AG09319 (cell line): ENCODE results near the gene ATP2C2.

Source experiments
- DNase-seq: peaks from one replicate; pipeline ENCODE4 v3.0.0-alpha.2; 2010; ENCODE audit warnings: low read depth; ENCODE audit errors: extremely low read depth
- CTCF ChIP-seq: IDR thresholded peaks from 2 replicates; pipeline ENCODE4 v1.5.1; 2011; ENCODE audit warnings: low read depth, mild to moderate bottlenecking, inconsistent platforms, low read length, moderate library complexity

The ATP2C2 gene

DNA sequence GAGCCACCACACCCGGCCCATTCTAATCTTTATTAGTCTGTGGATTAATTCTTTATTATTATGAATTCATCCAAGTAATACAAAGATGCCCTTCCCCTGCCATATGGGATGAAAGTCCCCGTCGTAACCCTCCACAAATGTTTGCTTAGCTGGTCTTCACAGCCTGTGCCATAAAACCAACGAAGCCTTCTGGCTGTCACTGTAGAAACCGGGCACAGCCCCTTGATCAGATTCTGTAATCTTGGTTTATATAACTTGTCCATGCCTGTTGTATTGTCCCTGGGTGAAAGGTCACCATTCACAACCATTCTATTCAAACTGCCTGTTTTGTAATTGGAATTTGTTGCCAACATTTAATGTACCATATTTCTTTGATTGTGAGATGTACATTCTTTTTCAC, 66.5 kb downstream of the ATP2C2 start:
- no peak for DNase-seq
- TF ChIP-seq CTCF = no peak

GRCh38 chr16:84436196-84436595, 67.9 kb downstream of the ATP2C2 start:
- TF ChIP-seq CTCF = no peak
- DNase-seq = no peak

DNA sequence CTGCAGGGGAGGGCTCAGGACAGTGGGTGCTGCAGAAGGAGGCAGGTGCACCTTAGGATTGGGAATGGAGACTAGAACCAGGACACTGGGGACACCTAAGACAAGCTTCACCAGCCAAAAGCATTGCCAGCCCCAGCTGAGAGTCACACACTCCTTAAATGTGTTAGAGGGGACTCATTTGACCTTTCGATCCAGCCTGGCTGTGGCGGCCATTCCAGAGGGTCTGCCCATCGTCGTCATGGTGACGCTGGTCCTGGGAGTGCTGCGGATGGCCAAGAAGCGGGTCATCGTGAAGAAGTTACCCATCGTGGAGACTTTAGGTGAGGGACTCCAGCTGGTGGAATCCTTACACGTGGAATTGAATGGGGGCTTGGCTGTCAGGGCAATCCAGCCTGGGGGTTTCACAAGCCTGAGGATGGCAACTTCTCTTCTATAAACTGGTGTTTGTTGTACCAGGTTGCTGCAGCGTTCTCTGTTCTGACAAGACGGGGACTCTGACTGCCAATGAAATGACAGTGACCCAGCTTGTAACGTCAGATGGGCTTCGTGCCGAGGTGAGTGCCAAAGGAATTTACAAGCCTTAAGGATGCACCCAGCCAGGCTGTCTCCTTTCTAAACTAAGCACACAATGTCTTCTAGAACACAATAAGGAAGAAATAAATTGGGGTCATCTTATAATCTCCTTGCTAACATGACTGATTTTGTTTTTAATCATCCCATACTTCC, 70.8 kb downstream of the ATP2C2 start:
- no peak for DNase-seq
- no peak for TF ChIP-seq CTCF

DNA sequence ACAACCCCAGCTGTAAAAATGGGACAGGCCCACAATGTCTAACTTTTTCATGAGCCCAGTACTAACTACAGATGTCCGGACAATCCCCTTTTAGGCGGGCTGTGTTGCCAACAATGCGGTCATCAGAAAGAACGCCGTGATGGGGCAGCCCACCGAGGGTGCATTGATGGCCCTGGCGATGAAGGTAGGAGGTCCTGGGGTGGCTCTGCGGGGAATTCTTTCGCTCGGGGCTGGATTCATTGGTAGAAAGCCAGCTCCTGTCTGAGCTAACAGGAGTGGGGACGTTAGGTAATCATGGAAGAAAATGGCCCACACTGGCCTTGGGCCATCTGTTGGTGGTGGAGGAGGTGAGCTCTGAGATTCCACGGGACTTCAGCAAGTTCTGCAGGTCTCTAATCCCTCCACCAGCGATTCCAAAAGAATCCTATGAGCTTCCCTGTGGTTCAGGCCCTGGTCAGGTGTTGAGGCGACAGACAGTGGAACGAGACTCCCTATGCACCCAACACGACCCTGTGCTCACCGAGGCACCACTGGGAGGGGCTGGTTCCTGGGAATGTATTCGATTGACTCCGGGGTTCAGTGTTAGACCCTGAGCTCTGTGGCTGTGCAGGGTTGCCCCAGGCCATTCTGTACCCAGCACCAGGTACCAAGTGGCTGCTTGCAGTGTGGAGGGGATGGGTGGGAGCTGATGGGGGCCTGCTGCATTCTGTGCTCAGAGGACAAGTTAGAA, 74.2 kb downstream of the ATP2C2 start:
- TF ChIP-seq CTCF = no peak
- DNase-seq = no peak

GRCh38 chr16:84443166-84443802, 74.9 kb downstream of the ATP2C2 start:
- no peak for DNase-seq
- TF ChIP-seq CTCF = no peak

- no peak for DNase-seq
- no peak for TF ChIP-seq CTCF
Observed at GRCh38 chr16:84444476-84444875, 76.1 kb downstream of the ATP2C2 start.

DNA sequence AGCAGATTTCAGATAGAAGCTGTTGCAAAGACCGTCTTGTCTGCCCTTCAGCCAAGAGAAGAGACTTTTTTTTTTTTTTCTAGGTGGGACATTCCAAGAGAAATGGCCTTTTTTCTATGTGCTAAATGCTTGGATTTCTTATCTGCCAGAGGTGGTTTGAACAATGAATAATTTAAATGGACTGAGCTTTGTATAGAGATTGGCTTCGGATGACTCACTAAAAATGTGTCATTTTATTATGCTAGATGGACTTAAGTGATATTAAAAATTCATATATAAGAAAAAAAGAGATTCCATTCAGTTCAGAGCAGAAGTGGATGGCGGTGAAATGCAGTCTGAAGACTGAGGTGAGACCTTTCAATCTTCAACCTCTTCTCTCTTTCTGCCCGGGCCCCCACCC, 77.7 kb downstream of the ATP2C2 start:
- DNase-seq = no peak
- no peak for TF ChIP-seq CTCF
